ENCODE measurements around the gene CDKN1B. TPM values are rescaled to one million over a fixed set of nuclear protein-coding genes. Genes with fewer than 3 reads are reported as not detected.
"Not testable (repeated sequence)": the region's sequence is repeated elsewhere in the genome, so short reads cannot be mapped to it uniquely, and the experiment has no call there.

The CDKN1B gene
- polyA plus RNA-seq, 1 donor: 61.6 TPM

DNA sequence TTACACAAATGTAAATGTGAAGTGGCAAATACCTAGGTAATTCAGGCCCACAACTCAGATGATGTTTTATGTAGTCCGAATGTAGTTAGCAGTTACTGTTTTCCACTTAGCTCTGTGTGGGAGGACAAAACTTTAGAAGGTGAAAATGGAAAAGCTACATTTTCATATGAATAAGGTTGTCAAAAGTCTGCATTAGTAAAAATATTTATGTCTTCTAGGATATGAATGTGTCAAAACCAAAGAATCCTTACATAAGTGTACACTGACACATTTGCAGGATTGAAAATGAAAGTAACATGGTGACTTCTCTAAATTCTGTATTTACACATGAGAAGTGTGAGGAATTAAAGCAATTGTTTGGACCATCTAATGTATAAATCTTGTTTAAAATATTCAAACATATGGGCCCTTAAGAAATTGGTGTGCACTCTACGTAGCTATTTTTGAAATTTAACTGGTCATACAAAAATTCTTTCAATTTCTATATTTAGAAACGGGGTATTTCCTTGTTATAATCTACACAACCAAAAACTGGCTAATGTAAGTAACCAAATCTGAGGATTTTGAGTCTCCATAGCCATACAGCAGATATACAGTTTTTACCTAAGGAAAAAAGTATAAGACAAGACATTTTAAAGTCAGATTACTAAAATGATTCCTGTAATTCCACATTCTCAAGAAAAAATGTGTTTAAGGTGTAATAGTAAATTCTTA lies 5.4 kb downstream of the CDKN1B start:
- DNase-seq: peak; percentile 44

DNA sequence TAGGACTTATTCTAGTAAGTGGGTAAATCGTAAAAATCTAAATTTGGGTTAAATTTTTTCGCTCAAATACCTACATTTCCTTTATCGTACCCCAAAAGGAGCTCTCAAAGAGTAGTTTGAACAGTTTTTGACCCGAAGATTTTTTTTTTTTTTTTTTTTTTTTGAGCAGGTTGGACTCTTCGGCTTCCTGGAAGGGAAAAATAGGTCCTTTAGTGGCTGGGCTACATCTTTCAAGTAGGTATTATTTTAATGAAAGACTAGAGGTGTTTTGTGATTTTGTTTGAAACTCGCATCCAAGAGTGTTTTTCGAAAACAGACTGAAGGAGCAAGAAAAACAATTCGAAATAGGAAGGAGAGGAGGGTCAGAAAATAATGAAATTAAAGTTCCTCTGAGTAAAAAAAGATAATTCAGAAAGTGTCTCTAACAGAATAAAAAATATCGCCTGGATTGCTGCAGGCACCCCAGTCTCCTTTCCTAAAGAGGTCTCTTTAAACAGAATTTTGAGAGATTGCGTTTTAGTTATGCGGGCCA lies 6.0 kb downstream of the CDKN1B start:
- DNase-seq: no peak

DNA sequence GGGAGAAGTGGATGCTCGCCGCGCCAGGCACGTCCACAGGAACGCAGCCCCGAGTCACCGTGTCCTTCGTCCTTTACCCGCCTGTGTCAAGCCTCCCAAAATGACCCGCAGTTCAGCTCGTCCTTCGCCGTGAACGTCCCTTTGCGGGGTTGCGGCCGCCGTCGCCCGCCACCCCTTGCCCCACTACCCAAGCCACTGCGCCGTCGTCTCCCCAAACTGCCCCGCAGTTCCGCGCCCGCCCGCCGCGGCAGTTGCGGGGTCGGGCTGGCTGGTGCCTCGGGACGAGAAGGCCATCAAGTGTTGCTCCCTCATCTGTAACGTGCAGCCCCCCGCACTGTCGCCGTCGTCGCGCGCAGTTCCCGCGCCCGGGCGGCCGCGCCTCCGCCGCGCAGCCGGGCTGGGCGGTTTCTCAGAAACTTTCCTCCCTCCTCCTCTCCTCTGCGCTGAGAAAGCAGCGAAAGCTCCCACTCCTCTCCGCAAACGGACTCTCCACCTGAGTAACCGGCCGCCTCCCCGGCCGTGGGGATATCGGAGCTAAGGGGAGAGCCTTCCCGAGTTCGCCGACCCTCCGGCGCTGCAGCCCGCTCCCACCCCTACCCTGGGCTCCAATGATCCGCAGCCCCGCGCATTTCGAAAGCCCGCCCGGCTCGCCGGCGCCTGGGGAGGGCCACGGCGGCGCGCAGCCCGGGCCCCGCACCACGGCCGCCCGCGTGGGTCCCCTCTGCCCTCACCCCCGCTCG lies 6.7 kb downstream of the CDKN1B start:
- DNase-seq: no peak

GRCh38 chr12:12724421-12725085 lies 7.4 kb downstream of the CDKN1B start:
- no peak for DNase-seq

GRCh38 chr12:12725086-12725955 lies 8.2 kb downstream of the CDKN1B start:
- peak; percentile 97 for DNase-seq

DNA sequence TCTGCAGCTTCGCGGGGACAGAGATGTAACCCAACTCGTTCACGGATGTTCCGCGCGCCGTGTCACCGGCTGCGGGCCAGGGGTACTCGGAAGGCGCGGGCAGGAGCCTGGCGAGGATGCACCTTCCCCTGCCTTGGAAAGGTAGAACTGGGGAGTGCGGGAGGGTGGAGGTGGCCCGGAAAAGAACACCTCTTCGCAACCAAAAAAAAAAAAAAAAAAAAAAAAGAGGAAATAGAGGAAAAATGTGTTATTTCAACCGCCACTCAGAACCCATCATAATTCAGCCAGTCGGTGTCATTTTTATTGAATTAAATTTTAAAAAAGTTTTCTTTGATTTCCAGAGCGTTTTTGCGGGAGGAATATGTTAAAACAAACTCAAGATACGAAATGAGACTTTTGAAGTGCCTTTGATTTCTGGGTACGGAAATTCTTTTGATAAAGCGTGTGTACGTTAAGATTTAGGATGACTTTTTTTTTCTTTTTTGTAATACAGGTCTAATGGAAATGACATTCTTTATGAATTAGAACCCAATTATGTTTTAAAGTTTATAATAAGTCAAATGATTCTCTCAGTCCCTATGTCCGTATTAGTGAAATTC lies 8.9 kb downstream of the CDKN1B start:
- no peak for DNase-seq

GRCh38 chr12:12726555-12727093 lies 9.5 kb downstream of the CDKN1B start:
- no peak for DNase-seq

GRCh38 chr12:12731178-12731577 lies 14.0 kb downstream of the CDKN1B start:
- DNase-seq: no peak

- no peak for DNase-seq
These were observed 14.6 kb downstream of the CDKN1B start for GRCh38 chr12:12731785-12732184.

DNA sequence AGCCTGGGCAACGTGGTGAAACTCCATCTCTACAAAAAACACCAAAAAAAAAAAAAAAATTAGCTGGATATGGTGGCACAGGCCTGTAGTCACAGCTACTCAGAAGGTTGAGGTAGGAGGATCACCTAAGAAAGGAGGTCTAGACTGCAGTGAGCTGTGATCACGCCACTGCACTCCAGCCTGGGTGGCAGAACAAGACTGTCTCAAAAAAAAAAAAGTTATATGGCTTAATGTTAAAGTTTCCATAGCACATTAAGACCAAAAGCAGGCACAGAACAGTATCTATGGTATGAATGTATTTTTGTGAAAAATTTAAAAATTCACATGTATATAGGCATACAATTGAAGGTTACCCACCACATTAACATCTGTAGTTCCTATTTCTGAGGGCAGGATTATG lies 15.9 kb downstream of the CDKN1B start:
- DNase-seq: no peak

- no peak for DNase-seq
These were observed 16.9 kb downstream of the CDKN1B start for GRCh38 chr12:12734054-12734453.

DNA sequence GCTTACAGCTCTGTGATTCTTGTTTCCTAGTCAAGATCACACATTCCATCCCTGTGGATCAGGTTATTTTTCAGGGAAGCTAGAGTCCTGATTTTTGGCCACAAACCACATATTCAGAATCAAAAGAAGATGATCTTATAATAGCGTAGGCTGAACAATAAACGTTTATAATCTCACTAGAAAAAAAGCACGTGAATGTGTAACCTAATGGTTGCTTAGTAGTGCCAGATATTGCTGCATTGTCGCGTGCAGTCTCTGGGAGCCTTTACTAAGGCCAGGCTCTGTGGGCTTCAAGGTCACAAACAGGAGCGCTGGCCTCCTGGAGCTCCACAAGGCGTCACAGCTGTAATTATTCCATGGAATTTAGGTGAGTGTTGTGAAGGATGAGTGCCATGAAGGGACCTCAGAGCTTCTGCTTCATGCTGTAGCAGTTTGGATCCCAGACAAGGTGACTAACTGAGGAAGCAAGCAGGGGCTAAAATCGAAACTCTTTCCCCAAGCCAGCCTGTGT lies 17.4 kb downstream of the CDKN1B start:
- DNase-seq: no peak

DNA sequence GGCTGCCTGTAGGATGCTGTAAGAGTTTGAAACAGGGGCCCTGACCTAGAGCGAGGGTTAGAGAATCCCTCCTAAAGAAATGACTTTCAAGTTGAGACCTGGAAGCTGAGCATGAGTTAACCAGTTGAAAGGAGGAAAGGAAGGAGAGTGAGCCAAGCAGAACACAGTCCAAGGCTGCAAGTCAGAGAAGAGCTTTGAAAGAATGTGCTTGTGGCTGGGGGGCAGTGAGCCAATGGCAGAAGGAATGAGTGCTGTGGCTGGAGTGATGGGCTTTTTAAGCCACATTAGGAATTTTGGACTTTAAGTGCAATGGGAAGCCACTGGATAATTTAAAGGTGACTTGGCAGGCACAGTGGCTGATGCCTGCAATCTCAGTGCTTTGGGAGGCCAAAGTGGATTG lies 18.1 kb downstream of the CDKN1B start:
- DNase-seq: no peak

GRCh38 chr12:12736759-12737676 lies 19.9 kb downstream of the CDKN1B start:
- DNase-seq: no peak

- DNase-seq: not testable (repeated sequence)
These were observed 21.0 kb downstream of the CDKN1B start for GRCh38 chr12:12738152-12738551.

- DNase-seq: no peak
These were observed 24.5 kb downstream of the CDKN1B start for GRCh38 chr12:12741660-12742059.

- no peak for DNase-seq
These were observed 27.6 kb downstream of the CDKN1B start for GRCh38 chr12:12744546-12745305.

DNA sequence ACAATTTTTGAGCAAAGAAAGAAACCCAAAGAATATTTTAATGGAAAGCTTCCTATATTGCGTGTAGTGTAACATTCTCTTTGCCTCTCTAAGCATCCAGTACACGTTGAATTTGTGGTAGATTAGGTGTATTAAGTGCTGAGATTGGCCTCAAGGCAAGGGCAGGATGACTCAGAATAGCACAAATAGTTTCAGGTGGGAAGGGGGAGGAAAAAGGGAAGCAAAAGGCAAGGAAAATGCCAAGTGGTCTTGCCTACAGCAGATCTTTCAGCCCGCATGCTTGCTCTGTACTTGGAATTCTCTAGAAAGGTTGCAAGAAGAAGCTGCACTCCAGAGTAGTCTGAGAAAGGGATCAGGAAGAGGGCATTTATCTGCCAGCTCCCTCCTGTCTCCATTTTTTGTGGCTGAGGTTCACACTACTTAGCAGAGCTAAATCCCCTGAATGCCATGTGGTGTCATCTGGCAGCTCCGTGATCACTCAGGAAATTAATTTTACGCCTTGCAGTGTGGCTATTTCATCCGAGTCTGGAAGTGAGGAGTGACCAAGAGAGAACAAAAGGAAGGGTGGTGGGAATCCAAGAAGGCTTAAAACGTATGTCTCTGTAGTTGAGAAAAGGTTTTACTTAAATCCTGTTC lies 28.5 kb downstream of the CDKN1B start:
- DNase-seq: no peak

- no peak for DNase-seq
These were observed 30.1 kb downstream of the CDKN1B start for GRCh38 chr12:12747278-12747677.
